Activated CD4-positive, alpha-beta T cell treated with anti-CD3 and anti-CD28 coated beads, Interleukin-2, amount 50 U/mL, for 16 hours (primary cell): ENCODE measurements around the gene TMEM213.
"Not testable (repeated sequence)": the region's sequence is repeated elsewhere in the genome, so short reads cannot be mapped to it uniquely, and the experiment has no call there.

Experiments
- DNase-seq: peaks from one replicate; pipeline ENCODE4 v3.0.0-alpha.2; 2020

TMEM213 gene

GRCh38 chr7:138798836-138799235 lies 1.0 kb downstream of the TMEM213 start:
- DNase-seq, result no peak

- no peak for DNase-seq
These were observed 1.7 kb downstream of the TMEM213 start for GRCh38 chr7:138799336-138800000.

DNA sequence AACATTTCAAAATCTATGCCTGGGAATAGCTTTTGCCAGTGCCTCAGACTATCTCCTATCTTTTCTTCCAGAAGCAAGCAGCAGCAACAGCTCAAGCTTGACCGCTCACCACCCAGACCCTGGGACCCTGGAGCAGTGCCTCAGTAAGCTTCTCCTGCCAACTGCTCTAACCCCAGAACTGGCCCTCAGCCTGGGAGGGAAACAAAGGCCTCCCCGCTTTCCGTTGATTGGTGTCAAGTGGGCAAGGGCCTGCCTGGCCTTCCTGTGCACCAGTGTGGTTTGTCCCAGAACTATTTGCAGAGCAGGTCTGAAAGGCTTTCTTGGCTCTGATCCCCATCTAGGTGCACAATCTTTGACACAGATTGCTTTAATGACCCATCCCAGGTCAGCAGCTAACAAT lies 3.5 kb downstream of the TMEM213 start:
- DNase-seq, result no peak

DNA sequence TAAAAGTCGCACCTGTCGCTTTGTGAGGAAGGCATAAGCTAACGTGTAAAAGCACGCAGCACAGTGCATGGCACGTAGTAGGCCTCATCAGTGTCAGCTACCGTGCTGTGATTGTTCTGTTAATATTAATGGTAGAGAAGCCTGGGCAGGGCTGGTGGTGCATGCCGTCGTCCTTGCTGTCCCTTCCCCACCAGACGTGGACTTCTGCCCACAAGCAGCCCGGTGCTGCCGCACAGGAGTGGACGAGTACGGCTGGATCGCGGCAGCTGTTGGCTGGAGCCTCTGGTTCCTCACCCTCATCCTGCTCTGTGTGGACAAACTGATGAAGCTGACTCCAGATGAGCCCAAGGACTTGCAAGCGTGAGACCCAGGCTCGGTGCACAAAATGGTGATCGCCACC lies 4.9 kb downstream of the TMEM213 start:
- no peak for DNase-seq

- DNase-seq, result no peak
These were observed 6.8 kb downstream of the TMEM213 start for GRCh38 chr7:138804618-138805017.

DNA sequence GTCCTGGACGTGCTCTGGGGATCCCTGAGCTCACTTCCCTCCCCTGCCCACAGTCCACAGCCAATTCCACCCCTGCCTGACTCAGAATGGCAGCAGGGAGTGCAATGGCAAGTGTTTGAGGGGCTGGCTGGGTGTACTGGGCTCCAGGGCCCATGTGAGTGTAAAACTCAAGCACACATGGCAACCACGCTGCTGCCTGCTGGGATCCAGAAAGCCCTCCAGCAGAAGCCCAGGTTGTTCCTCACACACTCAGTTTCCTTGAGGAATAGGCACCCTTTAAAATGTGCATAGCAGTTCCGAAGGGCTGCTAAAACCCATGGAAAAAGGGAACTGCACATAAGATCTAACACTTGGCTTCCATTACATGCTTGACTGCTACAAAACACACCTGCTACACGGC lies 11.6 kb downstream of the TMEM213 start:
- DNase-seq, result no peak

GRCh38 chr7:138811327-138811726 lies 13.5 kb downstream of the TMEM213 start:
- not testable (repeated sequence) for DNase-seq

DNA sequence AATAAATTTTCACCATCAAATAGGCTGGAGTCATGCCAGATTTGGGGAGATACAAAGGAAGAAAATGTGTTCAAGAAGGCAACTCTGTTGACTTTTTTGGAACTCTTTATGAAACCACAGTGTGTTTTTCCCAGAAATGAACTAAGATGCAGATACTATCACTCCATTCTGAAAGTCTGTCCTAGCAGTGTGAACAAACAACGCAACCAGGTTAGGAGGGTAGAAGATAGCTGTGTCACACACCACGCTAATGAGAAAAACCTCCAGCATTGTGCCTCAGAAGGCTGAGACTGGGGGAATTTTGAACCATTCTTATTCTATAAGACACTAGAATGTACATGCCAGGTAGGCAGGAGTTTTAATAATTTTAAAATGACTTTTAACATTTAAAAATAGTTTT lies 16.2 kb downstream of the TMEM213 start:
- DNase-seq, result peak; percentile 55

GRCh38 chr7:138814816-138815332 lies 17.1 kb downstream of the TMEM213 start:
- DNase-seq, result no peak

DNA sequence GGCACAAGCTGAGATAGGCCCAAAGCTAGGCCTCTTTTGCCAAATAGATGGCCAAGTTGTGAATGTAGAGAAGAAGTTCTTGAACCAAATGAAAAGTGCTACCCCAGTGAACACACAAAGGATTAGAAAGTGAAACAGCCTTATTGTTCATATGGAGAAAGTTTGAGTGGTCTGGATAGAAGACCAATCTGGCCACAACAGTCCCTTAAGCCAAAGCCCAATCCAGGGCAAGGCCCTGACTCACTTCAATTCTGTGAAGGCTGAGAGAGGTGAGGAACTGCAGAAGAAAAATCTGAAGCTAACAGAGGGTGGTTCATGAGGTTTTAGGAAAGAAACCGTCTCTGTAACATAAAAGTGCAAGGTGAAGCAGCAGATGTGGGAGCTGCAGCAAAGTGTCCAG lies 18.9 kb downstream of the TMEM213 start:
- DNase-seq, result peak; percentile 31

DNA sequence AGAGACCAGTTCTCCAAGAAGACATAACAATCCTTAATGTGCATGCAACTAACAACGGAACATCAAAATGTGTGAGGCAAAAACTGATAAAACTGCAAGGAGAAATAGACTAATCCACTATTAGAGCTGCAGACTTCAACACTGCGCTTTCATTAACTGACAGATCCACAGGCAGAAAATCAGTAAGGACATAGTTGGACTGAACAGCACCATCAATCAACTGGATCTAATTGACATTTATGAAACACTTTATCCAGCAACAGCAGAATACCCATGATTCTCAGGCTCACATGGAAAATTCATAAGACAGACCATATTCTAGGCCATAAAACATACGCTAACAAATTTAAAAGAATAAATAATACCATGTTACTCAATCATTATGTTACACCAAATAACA lies 21.8 kb downstream of the TMEM213 start:
- DNase-seq, result no peak

- no peak for DNase-seq
These were observed 24.1 kb downstream of the TMEM213 start for GRCh38 chr7:138821912-138822311.

DNA sequence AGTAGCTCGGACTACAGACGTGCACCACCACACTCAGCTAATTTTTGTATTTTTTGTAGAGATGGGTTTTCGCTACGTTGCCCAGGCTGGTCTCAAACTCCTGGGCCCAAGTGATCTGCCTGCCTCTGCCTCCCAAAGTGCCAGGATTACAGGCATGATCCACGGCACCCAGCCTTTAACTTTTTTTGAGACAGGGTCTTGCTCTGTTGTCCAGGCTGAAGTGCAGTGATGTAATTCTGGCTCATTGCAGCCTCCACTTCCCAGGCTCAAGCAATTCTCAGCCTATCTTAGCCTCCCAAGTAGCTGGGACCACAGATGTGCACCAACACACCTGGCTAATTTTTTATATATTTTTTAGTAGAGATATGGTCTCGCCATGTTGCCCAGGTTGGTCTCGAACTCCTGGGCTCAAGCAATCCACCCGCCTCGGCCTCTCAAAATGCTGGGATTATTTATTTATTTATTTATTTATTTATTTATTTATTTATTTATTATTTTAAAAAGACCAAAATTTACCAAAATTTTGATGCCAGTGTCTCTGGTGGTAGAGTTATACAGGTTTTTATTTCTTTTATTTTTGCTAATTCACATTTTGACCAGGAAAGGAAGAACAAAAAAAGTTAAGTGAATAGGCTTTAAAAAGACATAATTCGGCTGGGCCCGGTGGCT lies 25.2 kb downstream of the TMEM213 start:
- no peak for DNase-seq

DNA sequence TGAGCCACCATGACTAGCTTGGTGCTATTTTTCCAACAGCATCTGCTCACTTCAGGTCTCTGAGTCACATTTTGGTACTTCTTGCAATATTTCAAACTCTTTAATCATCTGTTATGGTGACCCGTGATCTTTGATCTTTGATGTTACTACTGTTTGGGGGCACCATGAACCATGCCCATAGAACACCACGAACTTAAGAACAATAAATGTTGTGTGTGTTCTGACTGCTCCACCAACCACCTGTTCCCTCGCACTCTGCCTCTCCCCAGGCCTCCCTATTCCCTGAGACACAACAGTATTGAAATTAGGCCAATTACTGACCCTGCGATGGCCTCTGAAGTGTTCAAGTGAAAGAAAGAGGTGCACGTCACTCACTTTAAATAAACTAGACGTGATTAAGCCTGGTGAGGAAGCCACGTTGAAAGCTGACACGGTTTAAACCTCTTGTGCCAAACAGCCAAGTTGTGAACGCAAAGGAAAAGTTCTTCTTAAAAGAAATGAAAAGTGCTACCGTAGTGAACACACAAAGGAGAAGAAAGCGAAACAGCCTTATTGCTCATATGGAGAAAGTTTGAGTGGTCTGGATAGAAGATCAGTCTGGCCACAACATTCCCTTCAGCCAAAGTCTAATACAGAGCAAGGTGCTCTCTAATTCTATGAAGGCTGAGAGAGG lies 27.4 kb downstream of the TMEM213 start:
- DNase-seq, result peak; percentile 39

GRCh38 chr7:138828302-138828701 lies 30.5 kb downstream of the TMEM213 start:
- DNase-seq, result no peak

DNA sequence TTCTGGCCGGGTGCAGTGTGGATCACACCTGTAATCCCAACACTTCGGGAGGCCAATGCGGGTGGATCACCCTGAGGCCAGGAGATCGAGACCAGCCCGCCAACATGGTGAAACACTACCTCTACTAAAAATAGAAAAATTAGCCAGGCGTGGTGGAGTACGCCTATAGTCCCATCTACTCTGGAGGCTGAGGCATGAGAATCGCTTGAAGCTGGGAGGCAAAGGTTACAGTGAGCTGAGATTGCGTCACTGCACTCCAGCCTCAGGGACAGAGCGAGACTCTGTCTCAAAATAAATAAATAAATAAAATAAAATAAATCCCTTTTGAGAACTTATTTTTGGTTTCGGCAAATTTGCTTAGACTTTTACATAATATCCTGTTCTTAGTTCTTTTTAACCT lies 31.5 kb downstream of the TMEM213 start:
- no peak for DNase-seq

- DNase-seq, result no peak
These were observed 35.2 kb downstream of the TMEM213 start for GRCh38 chr7:138832966-138833365.

DNA sequence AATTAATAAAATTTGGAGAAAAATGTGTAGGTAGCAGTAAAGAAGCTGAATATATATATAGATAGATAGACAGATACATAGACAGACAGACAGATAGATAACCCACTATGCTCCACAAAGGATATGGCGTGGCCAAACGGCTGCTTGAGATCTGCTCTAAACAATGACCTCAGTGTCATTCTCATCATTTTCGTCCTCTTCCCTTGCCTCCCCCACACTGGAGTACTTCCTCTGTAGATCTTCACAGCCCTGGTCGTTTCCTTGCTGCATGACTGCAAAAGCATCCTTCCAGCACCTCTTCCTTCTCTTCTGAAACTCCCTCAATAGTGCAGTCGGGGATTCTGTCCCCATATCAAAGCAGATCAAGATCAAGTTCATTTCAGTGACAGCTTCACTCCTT lies 35.8 kb downstream of the TMEM213 start:
- peak; percentile 35 for DNase-seq

DNA sequence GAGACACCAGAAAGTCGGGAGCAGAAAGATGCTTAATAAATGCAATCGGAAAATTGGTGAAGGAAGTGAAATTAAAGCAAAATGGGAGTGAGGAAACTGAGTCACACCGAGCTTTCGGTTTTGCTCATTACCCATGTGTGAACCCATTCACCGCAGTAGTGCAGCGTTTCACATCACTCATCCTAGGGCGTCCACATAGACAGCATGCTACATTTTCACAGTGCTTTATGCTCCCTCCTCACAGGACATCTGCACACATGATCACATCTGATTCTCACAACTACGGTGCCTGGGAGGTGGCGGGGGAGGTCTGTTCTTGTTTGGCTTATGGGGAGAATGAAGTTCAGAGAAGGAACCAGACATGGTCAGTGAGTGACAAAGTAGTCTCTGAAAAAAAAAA lies 36.8 kb downstream of the TMEM213 start:
- DNase-seq, result peak; percentile 87

- no peak for DNase-seq
These were observed 37.3 kb downstream of the TMEM213 start for GRCh38 chr7:138835087-138835486.

GRCh38 chr7:138837627-138838026 lies 39.8 kb downstream of the TMEM213 start:
- no peak for DNase-seq

DNA sequence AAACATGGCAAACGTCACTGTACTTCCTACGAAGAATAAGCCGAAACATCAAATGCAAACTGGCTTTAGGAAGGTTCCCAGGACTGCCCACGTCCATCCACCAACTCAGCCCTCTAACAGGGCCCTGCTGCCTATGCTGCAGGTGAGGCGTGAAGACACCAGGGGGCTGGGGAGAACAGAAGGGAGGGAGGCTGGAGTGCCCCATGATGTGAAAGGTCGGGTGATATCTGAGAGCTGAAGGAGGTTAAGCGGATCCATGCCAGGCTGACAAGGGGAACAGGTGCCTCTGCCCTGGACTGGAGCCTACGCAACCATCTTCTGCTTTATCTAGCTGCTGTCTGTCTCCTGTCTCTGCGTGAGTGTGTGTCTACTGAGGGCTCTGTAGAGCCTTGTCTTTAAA lies 40.4 kb downstream of the TMEM213 start:
- no peak for DNase-seq

- DNase-seq, result no peak
These were observed 44.3 kb downstream of the TMEM213 start for GRCh38 chr7:138842111-138842510.
